ENCODE results near the gene CBX1.
"Not testable (repeated sequence)": the region's sequence is repeated elsewhere in the genome, so short reads cannot be mapped to it uniquely, and the experiment has no call there.

CBX1 gene

GRCh38 chr17:48072811-48073210, 28.5 kb downstream of the CBX1 start:
- not testable (repeated sequence) for DNase-seq (ENCODE audit: low spot score)

- no peak for DNase-seq (ENCODE audit: low spot score)
These were observed 29.6 kb downstream of the CBX1 start for GRCh38 chr17:48071654-48072053.

DNA sequence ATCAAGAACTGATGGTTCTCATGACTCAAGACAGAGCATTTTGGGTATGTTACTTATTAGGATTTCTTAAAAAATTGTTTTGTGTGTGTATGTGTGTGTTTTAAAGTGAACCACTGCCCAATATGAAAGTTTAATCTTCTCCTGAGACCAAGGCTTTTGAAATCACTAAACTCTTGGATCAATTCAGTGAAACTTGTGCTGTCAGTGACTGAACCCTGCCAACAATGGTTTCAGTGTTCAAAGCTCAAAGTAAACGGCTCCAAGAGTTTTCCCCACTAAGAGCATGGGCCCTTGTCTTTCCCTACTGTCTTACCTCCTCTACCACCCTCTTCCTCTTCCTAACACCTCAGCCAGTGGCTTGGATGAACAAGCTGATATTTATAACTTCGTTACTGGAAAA, 31.1 kb downstream of the CBX1 start:
- no peak for DNase-seq (ENCODE audit: low spot score)

GRCh38 chr17:48068491-48068961, 32.8 kb downstream of the CBX1 start:
- no peak for DNase-seq (ENCODE audit: low spot score)

- not testable (repeated sequence) for DNase-seq (ENCODE audit: low spot score)
These were observed 33.5 kb downstream of the CBX1 start for GRCh38 chr17:48067808-48068207.

DNA sequence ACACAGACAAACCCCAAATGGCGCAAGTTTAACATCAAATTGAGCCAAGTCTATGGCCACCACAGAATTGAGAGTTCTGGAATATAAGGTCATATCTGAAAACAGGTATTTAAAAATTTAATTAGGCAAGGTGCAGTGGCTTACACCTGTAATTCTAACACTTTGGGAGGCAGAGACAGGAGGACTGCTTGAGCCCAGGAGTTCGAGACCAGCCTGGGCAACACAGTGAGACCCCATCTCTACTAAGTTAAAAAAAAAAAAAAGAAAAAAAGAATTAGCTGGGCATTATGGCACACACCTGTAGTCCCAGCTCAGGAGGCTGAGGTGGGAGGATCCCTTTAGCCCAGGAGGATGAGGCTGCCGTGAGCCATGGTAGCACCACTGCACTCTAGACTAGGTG, 34.0 kb downstream of the CBX1 start:
- DNase-seq (ENCODE audit: low spot score): no peak

- no peak for DNase-seq (ENCODE audit: low spot score)
These were observed 34.6 kb downstream of the CBX1 start for GRCh38 chr17:48066656-48067055.

- DNase-seq (ENCODE audit: low spot score): no peak
These were observed 35.1 kb downstream of the CBX1 start for GRCh38 chr17:48066192-48066591.

DNA sequence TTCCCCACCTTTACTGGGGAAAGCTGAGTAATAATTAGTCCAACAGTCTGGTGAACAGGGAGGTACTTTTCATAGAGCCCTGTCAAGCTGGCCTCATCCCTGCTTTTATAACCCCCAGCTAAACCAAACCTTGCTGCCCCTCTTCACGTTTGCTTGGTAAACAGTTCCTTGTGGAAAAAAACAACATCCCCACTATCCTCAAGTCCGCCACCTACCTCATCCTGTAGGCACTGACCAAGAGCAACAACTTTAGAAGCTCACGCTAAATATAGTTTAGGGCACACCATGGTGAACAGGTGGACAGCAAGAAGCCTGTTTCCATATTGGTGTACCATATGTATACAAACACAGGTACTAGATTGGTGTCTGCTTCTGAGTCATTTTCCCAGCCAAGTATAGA, 36.6 kb downstream of the CBX1 start:
- no peak for DNase-seq (ENCODE audit: low spot score)

GRCh38 chr17:48062273-48062672, 39.0 kb downstream of the CBX1 start:
- no peak for DNase-seq (ENCODE audit: low spot score)

GRCh38 chr17:48060249-48060648, 41.0 kb downstream of the CBX1 start:
- no peak for DNase-seq (ENCODE audit: low spot score)

DNA sequence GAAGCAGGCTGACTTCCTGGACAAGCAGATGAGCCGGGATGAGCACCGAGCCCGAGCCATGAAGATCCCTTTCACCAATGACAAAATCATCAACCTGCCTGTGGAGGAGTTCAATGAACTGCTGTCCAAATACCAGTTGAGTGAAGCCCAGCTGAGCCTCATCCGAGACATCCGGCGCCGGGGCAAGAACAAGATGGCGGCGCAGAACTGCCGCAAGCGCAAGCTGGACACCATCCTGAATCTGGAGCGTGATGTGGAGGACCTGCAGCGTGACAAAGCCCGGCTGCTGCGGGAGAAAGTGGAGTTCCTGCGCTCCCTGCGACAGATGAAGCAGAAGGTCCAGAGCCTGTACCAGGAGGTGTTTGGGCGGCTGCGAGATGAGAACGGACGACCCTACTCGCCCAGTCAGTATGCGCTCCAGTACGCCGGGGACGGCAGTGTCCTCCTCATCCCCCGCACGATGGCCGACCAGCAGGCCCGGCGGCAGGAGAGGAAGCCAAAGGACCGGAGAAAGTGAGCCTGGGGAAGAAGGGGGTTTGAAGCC, 42.1 kb downstream of the CBX1 start:
- no peak for DNase-seq (ENCODE audit: low spot score)

DNA sequence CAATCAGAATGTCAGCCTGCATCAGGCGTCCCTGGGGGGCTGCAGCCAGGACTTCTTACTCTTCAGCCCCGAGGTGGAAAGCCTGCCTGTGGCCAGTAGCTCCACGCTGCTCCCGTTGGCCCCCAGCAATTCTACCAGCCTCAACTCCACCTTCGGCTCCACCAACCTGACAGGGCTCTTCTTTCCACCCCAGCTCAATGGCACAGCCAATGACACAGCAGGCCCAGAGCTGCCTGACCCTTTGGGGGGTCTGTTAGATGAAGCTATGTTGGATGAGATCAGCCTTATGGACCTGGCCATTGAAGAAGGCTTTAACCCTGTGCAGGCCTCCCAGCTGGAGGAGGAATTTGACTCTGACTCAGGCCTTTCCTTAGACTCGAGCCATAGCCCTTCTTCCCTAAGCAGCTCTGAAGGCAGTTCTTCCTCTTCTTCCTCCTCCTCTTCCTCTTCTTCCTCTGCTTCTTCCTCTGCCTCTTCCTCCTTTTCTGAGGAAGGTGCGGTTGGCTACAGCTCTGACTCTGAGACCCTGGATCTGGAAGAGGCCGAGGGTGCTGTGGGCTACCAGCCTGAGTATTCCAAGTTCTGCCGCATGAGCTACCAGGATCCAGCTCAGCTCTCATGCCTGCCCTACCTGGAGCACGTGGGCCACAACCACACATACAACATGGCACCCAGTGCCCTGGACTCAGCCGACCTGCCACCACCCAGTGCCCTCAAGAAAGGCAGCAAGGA, 42.7 kb downstream of the CBX1 start:
- no peak for DNase-seq (ENCODE audit: low spot score)

DNA sequence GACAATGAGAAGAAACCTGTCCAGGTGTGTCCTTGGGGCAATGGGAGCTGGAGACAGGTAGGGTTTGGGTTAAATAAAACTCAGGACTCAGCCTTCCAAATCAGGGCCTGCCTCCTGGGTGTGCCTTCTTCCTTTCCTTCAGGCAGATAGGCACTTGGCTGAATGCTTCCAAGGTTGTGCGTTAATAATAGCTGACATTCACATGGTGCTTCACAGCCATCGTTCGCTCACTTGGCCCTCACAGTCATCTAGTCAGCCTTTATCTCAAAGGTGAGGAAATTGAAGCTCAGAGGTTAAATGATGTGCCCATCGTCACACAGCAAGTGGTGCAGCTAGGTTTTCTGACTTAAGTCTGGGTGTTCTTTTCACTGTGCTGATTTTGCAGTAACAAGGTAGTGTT, 43.7 kb downstream of the CBX1 start:
- DNase-seq (ENCODE audit: low spot score): no peak

- DNase-seq (ENCODE audit: low spot score): no peak
These were observed 44.4 kb downstream of the CBX1 start for GRCh38 chr17:48056879-48057278.

DNA sequence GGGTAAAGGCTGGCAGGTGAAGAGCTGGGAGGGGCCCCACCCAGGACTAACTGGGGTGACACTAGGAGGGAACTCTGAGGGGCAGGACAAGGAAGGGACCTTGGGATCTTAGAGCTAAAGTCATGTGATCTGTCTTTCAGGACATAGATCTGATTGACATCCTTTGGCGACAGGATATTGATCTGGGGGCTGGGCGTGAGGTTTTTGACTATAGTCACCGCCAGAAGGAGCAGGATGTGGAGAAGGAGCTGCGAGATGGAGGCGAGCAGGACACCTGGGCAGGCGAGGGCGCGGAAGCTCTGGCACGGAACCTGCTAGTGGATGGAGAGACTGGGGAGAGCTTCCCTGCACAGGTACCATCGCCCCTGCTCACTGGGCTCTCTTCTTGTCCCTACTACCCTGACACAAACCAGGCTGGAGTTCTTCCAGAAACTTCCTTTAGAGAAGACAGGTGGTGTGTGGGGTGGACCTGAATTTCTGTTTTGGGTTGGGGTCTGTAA, 45.0 kb downstream of the CBX1 start:
- DNase-seq (ENCODE audit: low spot score): no peak

- no peak for DNase-seq (ENCODE audit: low spot score)
These were observed 45.6 kb downstream of the CBX1 start for GRCh38 chr17:48055531-48056245.

GRCh38 chr17:48054238-48055185, 46.8 kb downstream of the CBX1 start:
- DNase-seq (ENCODE audit: low spot score): no peak

GRCh38 chr17:48053758-48054237, 47.5 kb downstream of the CBX1 start:
- DNase-seq (ENCODE audit: low spot score): no peak

- DNase-seq (ENCODE audit: low spot score): no peak
These were observed 48.1 kb downstream of the CBX1 start for GRCh38 chr17:48052956-48053757.

Data from CD4-positive, alpha-beta T cell treated with Interleukin-6 at 100 ng/mL for 8 hours (primary cell).